Measurements from ENCODE around the gene GALNT10. TPM values are rescaled to one million over a fixed set of nuclear protein-coding genes. Genes with fewer than 3 reads are reported as not detected.
A peak's percentile ranks its signal among the peaks of the same experiment; 100 is the strongest.
"Not testable (repeated sequence)": the region's sequence is repeated elsewhere in the genome, so short reads cannot be mapped to it uniquely, and the experiment has no call there.

Gene GALNT10
- total RNA-seq (2014; rRNA removed; shearing (Covaris generic)): 22.8 and 33.2 TPM in 2 replicates

GRCh38 chr5:154190595-154191304 lies at the start of gene GALNT10:
TSS of gene GALNT10 (plus strand) at chr5:154190733. CDS start at chr5:154190867, 134 bp downstream.
- peak; percentile 19 for DNase-seq (ENCODE audit: low spot score)

DNA sequence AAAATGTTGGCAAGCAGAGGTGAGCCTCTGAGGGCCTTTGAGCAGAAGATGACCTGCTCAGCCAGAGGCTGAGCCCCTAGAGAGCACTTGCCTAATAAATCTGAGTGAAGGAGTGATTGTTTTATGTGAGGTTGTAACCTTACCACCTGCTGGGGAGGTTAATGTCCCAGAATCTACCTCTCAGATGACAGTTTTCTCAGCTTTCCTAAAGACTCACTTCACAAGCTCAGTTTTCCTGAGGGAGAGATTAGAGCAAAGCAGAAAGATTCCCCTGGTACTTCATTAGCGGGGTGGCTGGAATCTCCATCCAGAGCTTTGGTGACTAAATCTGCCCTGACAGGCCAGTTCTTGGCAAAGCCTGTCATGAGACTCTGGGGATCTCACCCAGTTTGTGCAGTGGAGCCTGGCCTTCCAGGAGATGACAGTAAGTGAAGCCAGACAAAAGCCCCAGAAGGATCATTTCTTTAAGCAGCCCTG lies 48.8 kb upstream of the GALNT10 start:
- no peak for DNase-seq (ENCODE audit: low spot score)

- no peak for DNase-seq (ENCODE audit: low spot score)
Observed at GRCh38 chr5:154143211-154143641, 47.3 kb upstream of the GALNT10 start.

DNA sequence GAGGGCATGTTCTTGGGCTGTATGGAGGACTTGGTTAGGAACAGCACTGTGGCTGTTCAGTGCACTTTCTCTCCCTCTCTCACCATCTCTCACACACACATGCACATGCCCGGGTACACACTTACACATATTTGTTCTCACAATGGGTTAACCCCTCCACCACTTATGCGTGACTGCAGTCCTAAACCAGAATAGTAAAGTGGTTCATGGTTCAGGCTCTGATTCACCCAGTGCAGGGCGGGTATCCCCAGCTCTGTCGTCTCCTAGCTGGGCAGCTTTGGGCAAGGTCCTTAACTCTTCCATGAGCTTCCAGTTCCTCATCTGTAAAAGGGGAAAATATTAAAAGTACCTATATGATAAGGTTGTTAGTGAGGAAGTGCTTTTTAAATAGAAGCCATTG lies 45.3 kb upstream of the GALNT10 start:
- no peak for DNase-seq (ENCODE audit: low spot score)

- peak; percentile 1 for DNase-seq (ENCODE audit: low spot score)
Observed at GRCh38 chr5:154146409-154146808, 44.1 kb upstream of the GALNT10 start.

- no peak for DNase-seq (ENCODE audit: low spot score)
Observed at GRCh38 chr5:154147666-154148065, 42.9 kb upstream of the GALNT10 start.

DNA sequence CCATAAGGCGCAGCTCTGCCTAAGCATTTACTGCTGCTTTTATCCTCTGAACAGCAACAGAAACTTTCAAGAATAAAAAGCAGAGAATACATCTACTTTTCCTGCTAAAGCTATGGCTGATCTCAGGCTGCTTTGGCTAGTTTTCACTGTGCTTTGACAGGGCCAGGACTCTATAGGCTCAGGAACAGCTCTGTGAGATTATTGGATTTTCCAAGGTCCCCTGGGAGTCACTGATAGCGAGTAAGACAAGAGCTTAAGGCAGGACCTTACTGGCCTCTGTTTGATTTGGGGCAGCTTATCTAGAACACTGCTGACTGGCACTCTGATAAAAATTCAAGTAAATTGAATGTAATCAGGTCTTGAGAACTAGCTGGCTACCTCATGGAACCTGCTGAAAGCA lies 40.1 kb upstream of the GALNT10 start:
- DNase-seq (ENCODE audit: low spot score): not testable (repeated sequence)

GRCh38 chr5:154157483-154158378 lies 32.8 kb upstream of the GALNT10 start:
- no peak for DNase-seq (ENCODE audit: low spot score)

DNA sequence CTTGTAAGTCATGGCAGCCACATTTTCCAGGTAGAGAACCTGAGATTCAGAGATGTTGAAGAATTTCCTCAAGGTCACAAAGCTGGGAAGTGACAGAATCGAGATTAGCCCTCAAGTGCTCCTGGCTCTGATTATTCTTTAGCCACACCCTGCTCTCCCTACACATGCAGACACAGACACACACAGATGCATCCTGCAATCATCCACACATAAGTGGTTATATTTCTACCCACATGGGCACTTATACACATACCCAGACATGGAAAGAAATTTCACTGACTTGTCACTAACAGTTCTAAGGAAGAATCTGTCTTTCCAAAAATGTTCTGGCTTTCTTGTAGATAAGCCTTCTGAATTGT lies 32.2 kb upstream of the GALNT10 start:
- DNase-seq (ENCODE audit: low spot score): no peak

- no peak for DNase-seq (ENCODE audit: low spot score)
Observed at GRCh38 chr5:154159343-154159742, 31.2 kb upstream of the GALNT10 start.

DNA sequence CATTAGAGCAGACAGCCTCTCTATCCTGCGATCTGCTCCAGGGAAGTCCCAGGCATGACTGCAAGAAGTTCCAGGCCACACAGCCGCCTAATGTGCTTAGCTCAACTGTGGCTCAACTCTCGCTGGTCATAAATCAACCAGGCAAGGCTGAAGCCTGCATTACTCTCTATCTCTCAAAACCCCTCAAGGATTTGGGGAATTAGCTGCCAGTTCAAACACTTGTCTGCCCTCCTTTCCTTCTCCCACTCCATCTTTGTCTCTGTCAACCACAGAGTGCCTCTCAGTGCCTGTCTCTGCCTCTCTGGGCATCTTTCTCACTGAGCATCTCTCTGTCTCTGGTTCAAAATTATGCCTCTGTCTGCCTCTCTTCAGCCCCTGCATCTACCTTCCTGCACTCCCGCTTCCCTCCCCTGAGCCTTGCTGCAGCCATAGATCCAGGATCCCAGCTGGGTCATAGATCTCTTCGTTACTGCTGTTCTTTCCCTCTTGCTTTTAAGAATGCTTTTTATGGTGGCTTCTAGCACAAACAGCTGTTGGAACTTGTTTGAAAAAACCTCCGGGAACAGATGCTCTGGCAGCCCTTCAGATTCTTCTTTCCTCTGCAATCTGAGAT lies 27.9 kb upstream of the GALNT10 start:
- no peak for DNase-seq (ENCODE audit: low spot score)

DNA sequence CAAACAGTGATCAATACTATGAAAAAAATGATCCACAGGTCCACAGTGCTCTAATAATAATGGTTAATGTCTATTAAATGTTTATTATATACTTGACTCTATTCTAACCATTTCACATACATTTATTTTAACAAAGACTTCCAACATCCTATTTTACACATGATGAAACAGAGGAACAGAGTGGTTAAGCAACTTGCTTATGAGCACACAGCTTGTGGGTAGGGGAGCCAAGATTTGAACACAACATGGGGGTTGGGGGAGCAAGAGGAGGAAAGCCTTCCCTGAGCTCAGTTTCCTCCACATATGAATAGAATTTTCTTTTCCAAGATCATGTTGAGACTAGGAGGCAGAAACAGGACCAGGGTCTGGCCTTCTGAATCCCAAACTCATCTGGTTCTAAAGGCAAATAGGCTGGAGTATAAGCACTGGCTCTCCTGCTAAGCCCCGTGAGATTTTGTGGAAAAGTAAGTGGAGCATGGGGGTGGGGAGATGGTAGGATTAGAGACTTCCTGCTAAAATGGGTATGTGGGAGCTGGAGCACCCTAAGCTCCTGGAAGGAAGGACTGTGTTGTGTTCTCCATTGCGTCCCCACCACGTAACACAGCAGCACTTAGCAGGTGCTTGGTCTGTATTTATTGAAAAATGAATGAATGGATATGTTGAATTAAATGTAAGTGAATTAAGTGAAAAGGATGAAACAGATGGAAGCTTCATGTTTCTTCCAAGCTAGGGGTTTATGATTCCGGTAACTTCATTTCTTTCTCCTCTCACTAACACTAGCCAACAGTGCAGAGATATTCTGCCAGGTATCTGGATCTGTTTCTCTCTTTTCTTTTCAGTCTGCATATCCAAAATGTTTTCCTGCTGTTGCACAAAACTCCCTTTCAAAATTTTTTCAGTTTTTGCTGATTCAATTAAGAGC lies 26.9 kb upstream of the GALNT10 start:
- DNase-seq (ENCODE audit: low spot score): no peak

DNA sequence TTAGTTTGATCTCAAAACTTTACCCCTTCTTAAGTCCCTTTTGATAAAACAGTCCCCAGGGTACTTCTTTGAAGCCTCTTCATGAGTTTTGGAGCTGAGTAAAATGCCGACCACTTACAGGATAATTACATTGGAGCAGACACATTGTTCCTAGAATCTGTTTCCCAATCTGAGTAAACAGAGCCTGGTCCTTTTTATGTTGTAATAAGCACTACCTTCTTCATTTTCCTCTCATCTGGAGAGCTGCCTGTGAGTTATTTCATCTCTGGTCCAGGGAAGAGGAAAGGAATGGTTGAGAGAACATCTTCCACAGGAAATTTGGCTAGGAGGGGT lies 26.3 kb upstream of the GALNT10 start:
- no peak for DNase-seq (ENCODE audit: low spot score)

DNA sequence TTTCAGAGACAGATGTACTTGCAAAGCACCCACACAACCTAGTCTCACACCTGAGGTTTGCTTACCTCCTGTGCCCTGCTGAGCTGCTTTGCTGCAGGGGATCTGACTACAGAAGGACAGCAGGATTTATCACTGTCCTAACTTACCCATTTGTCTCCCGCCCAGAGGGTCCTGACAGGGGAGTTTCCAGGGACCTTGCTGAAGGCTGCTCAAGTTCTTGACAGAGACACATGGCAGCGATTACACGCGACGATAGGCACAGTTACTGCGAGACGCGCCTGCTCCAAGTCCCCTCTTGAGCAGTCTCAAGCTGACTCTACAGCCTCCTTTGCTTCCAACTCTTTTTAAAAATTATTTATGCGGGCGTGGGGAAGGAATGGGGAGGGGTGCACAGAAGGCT lies 24.6 kb upstream of the GALNT10 start:
- DNase-seq (ENCODE audit: low spot score): no peak

DNA sequence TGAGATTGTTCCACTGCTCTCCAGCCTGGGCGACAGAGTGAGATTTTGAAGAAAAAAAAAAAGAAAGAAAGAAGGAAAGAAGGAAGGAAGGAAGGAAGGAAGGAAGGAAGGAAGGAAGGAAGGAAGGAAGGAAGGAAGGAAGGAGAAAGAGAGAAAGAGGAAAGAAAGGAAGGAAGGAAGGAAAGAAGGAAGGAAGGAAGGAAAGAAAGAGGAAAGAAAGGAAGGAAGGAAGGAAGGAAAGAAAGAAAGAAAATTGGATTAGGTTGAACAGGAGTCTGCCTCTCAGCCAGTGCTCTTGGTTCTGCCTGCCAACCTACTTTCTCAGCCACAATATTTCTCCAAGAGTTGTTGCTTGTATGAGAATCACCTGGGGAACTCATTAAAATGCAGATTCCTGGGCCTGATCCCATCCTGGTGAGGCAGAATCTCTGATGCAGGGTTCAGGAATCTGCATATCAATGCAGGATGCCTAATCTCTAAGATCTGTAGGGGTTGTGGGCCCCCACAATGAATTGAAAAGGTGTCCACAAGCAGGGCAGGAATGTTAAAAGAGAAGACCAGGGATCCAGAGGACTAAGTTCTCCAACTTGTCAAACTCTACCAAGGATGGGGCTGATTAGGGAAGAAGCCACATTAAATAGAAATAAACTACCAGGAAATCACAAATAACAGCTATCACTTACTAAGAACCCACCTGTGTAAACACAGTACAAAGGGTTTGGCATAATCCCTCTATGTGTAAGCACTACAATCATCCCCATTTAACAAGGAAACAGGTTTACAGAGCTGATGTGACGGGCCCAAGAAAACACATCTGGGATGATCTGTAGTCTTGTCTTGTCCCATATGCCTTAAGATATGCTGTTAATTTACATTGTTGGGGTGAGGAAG lies 23.4 kb upstream of the GALNT10 start:
- no peak for DNase-seq (ENCODE audit: low spot score)

DNA sequence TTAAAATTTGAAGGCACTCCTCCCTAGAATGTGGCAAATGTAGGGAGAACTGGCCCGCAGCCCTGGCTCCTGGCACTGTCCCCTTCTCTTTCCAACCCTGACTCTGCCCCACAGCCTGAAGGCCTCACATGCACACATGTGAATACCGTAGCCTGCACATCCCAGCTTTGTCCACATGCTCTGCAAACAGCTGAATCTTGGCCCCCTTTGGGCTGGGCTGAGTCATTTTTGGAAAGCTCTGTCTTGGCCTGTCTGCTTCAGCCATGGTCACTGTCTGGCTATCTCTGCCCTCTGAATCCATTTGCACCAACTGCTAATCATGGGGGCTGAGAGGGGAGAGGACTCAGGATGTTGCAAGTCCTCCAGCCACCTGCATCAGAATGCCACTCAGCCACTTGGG lies 22.1 kb upstream of the GALNT10 start:
- no peak for DNase-seq (ENCODE audit: low spot score)

- no peak for DNase-seq (ENCODE audit: low spot score)
Observed at GRCh38 chr5:154172785-154173184, 17.7 kb upstream of the GALNT10 start.

DNA sequence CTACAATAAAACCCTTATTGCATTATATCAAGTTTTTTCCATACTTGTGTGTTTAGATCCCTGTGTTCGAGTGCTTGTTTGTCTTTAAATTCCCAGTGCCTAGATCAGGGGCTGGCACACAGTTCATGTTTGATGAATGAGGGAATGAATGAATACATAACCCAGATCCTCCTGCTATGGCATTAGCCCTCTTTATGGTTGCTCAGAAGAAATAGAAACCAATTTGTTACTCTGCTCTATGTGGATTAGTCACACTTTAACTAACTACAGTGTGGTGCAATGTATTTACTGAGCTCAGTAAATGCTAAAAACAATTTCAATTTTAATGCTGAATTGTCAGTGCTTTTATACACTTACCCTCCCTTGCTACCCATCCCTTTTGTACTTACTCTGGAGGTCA lies 16.4 kb upstream of the GALNT10 start:
- DNase-seq (ENCODE audit: low spot score): no peak

GRCh38 chr5:154176181-154176580 lies 14.4 kb upstream of the GALNT10 start:
- DNase-seq (ENCODE audit: low spot score): peak; percentile 24

DNA sequence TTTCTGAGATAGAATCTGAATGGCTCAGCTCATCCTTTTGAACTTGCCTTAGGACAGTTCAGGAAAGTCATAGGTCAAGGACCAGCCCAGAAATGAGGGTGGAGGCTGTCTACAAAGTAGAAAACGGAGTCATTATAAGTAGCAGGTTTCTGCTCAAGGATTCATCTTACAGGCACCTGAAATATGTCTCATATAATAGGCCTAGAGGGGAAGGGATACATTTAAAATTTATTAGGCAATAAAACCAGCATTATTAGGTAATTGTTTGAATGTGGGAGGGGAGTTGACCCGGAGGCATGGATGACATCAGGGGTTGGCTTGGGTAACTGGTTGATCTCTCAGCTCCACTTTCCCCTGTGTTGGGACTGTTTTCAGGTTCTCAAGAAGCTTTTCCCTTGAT lies 11.9 kb upstream of the GALNT10 start:
- no peak for DNase-seq (ENCODE audit: low spot score)

All from H4 (cell line).